NB4 (cell line): Measurements from ENCODE around the gene ABCB8.

Source experiments
- DNase-seq: peaks from one replicate; pipeline ENCODE4 v3.0.0; 2010; ENCODE audit warnings: low read depth
- H3K4me3 ChIP-seq: one replicate; pipeline ENCODE4 v1.5.1; 2011; ENCODE audit warnings: mild to moderate bottlenecking, low read depth, low read length, moderate library complexity
- MYC ChIP-seq: IDR thresholded peaks from 2 replicates; pipeline ENCODE4 v1.6.1; 2011; ENCODE audit warnings: low read depth, low read length
- POLR2A ChIP-seq: IDR thresholded peaks from 2 replicates; pipeline ENCODE4 v1.6.1; 2011; ENCODE audit warnings: mild to moderate bottlenecking; ENCODE audit not compliant: insufficient read length; ENCODE audit errors: extremely low read depth
- TF ChIP-seq, protein P1 (sequence below): IDR thresholded peaks from 2 replicates; pipeline ENCODE4 v1.6.1; 2011; ENCODE audit warnings: low read depth, low read length
- TF ChIP-seq, protein P2 (sequence below): IDR thresholded peaks from one replicate; pipeline ENCODE4 v1.5.1; 2012; ENCODE audit warnings: low read depth, low read length

The ABCB8 gene

DNA sequence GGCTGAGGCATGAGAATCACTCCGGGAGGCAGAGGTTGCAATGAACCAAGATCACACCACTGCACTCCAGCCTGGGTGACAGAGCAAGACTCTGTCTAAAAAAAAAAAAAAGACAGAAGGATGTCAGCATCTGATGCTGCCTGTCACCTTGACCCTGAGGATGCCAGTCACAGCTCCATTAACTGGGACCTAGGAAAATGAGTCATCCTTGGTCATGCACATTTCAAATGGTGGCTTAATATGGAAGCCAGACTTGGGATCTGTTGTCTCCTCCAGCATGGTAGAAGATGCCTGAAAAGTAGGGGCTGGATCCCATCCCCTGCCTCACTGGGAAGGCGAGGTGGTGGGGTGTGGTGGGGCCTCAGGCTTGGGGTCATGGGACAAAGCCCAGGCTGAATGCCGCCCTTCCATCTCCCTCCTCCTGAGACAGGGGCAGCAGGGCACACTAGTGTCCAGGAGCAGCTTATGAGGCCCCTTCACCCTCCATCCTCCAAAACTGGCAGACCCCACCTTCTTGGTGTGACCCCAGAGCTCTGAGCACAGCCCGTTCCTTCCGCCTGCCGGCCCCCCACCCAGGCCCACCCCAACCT lies 36.1 kb upstream of the ABCB8 start:
- no peak overlapping the region for H3K4me3 ChIP-seq
- TF ChIP-seq, protein P1, sequence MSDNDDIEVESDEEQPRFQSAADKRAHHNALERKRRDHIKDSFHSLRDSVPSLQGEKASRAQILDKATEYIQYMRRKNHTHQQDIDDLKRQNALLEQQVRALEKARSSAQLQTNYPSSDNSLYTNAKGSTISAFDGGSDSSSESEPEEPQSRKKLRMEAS = no peak
- TF ChIP-seq, protein P2, sequence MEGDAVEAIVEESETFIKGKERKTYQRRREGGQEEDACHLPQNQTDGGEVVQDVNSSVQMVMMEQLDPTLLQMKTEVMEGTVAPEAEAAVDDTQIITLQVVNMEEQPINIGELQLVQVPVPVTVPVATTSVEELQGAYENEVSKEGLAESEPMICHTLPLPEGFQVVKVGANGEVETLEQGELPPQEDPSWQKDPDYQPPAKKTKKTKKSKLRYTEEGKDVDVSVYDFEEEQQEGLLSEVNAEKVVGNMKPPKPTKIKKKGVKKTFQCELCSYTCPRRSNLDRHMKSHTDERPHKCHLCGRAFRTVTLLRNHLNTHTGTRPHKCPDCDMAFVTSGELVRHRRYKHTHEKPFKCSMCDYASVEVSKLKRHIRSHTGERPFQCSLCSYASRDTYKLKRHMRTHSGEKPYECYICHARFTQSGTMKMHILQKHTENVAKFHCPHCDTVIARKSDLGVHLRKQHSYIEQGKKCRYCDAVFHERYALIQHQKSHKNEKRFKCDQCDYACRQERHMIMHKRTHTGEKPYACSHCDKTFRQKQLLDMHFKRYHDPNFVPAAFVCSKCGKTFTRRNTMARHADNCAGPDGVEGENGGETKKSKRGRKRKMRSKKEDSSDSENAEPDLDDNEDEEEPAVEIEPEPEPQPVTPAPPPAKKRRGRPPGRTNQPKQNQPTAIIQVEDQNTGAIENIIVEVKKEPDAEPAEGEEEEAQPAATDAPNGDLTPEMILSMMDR = no peak

DNA sequence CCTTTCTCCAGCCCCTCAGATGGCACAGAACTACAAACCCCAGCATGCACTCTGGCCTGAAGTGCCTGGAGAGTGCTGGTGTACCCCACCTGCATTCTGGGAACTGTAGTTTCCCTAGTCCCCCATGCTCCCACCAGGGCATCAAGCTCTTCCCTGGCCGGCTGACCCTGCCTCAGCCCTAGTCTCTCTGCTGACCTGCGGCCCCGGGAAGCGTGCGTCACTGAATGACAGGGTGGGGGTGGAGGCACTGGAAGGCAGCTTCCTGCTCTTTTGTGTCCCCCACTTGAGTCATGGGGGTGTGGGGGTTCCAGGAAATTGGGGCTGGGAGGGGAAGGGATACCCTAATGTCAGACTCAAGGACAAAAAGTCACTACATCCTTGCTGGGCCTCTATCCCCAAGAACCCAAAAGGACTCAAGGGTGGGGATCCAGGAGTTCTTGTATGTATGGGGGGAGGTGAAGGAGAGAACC lies 35.4 kb upstream of the ABCB8 start:
- no peak for TF ChIP-seq POLR2A
- peak; percentile 72 for TF ChIP-seq MYC
- TF ChIP-seq, protein P1 = 0 out of 2 replicates have a peak, but pooled peaks have one; percentile 14
- TF ChIP-seq, protein P2 = no peak
- peak; percentile 69 for DNase-seq
- H3K4me3 ChIP-seq = no peak overlapping the region

More for the DNA sequence above, 36.1 kb upstream of the ABCB8 start:
- no peak for DNase-seq

DNA sequence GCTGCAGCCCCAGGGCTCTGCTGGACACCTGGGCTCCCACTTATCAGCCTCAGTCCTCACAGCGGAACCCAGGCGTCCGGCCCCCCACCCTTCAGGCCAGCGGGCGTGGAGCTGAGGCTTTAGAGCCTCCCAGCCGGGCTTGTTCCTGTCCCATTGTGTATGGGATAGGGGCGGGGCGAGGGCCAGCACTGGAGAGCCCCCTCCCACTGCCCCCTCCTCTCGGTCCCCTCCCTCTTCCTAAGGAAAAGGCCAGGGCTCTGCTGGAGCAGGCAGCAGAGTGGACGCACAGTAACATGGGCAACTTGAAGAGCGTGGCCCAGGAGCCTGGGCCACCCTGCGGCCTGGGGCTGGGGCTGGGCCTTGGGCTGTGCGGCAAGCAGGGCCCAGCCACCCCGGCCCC lies 34.7 kb upstream of the ABCB8 start:
- no peak for DNase-seq
- no peak overlapping the region for H3K4me3 ChIP-seq
- TF ChIP-seq, protein P1 = no peak
- TF ChIP-seq POLR2A (no peak), MYC (no peak)
- TF ChIP-seq, protein P2 = no peak

DNA sequence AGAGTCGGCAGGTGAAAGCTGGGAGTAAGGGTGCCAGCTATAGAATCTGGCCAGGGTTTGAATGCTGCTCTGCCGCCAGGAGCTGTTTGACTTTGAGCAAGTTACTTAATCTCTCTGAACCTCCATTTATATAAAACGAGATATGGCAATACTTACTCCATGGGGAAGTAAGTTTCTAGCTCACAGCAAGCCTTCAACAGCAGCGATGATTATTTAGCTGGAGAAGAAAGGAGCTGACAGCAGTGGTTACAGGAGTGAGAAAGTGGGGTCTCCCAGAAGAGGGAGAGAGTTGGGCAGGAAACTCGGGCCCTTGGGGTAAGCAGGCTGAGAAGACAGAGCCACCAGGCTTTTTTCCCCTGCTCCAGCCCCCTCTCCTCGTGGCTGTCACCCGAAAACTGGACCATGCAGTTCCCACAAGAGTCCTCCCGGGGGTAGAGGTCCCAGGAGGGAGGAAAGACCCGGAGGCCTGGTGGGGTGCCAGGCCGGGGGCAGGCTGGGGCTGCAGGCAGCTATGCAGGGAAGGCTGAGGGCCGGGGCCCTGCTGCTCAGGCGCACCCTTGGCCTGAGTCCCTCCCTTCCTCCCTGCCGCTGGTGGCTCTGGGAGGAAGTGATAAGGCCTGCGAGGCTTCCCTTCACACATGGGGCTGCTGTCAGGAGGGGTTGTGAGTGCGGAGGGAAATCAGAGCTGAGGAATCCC lies 34.0 kb upstream of the ABCB8 start:
- TF ChIP-seq, protein P1 = peak; percentile 84
- TF ChIP-seq MYC = peak; percentile 77
- TF ChIP-seq, protein P2 = no peak
- TF ChIP-seq POLR2A = peak; percentile 34
- no peak overlapping the region for H3K4me3 ChIP-seq
- DNase-seq = peak; percentile 89

DNA sequence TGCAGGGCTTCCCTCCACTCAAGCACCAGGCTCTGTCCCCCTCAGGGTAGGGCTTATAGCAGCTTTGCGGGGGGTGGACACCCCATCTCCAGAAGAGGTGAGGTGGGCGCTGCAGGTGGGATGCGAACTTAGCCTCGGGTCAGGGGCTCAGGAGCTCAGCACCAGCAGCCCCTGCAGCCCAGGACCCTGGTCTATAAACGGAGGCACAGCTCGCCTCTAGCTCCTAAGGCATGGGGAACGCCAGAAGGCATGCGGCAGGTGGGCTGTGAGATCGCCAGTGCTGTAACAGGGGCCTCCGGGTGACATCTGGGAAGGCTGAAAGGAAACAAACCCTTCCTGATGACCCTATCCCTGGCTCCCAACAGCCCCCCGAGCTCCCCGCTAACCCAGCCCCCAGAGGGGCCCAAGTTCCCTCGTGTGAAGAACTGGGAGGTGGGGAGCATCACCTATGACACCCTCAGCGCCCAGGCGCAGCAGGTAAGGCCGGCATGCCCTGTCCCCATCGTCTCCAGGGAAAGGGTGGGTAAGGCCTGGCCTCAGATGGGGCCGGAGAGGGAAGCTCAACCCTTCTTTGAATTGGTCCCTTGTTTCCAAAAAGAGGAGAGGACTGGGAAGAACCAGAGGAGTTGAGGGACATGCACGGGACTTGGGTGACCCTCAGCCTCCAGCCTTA lies 33.3 kb upstream of the ABCB8 start:
- DNase-seq = no peak
- TF ChIP-seq MYC = no peak
- TF ChIP-seq, protein P1 = no peak
- TF ChIP-seq, protein P2 = no peak
- no peak for TF ChIP-seq POLR2A
- H3K4me3 ChIP-seq = no peak overlapping the region
